H54 (cell line): ENCODE data around the gene SNX15.
A peak's percentile ranks its signal among the peaks of the same experiment; 100 is the strongest.
"Not testable (repeated sequence)": the region's sequence is repeated elsewhere in the genome, so short reads cannot be mapped to it uniquely, and the experiment has no call there.

Experiments used
- DNase-seq: peaks from one replicate; pipeline ENCODE4 v3.0.0; 2011; ENCODE audit warnings: low spot score, mixed read lengths; ENCODE audit not compliant: insufficient read length
- FAIRE-seq: peaks from 3 replicates; lab custom pipeline; 2011; peaks lifted over from hg19 to GRCh38; lab: Jason Lieb, UNC
- POLR2A ChIP-seq: IDR thresholded peaks from 2 replicates; pipeline ENCODE4 v1.6.1; 2011; ENCODE audit warnings: low read depth, mild to moderate bottlenecking, low read length

The SNX15 gene

GRCh38 chr11:65003282-65003681, 24.0 kb upstream of the SNX15 start:
- FAIRE-seq (no peak), DNase-seq (no peak)
- TF ChIP-seq POLR2A = no peak

- DNase-seq, FAIRE-seq: not testable (repeated sequence)
Measured at GRCh38 chr11:65003968-65004367, 23.3 kb upstream of the SNX15 start.

DNA sequence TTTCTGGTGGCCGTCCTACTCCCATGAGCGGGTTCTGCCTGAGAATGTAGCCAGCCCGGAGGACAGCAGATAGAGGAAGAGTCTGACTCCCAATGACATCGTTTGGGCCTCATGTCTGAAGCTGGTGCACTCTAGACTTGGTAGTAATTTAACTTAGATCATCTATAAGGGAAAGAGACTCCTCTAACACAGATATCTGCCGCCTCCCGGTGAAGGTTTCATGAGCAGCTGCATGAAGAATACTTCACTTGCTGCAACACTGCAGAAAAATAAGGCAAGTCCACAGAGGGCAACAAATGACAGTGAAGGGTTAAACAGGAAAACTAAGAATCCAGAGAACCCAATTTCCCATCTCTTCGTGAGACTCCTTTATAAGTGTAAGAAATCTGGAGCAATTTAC, 19.2 kb upstream of the SNX15 start:
- FAIRE-seq (no peak), DNase-seq (no peak)
- 0 out of 2 replicates have a peak, but pooled peaks have one; percentile 12 for TF ChIP-seq POLR2A

- no peak for TF ChIP-seq POLR2A
- DNase-seq = no peak
- no peak for FAIRE-seq
Measured at GRCh38 chr11:65008873-65009272, 18.4 kb upstream of the SNX15 start.

- FAIRE-seq (no peak), DNase-seq (peak; percentile 90)
- peak; percentile 43; the same call in 1 of the 2 replicates for TF ChIP-seq POLR2A
Measured at GRCh38 chr11:65013130-65013887, 13.9 kb upstream of the SNX15 start.

DNA sequence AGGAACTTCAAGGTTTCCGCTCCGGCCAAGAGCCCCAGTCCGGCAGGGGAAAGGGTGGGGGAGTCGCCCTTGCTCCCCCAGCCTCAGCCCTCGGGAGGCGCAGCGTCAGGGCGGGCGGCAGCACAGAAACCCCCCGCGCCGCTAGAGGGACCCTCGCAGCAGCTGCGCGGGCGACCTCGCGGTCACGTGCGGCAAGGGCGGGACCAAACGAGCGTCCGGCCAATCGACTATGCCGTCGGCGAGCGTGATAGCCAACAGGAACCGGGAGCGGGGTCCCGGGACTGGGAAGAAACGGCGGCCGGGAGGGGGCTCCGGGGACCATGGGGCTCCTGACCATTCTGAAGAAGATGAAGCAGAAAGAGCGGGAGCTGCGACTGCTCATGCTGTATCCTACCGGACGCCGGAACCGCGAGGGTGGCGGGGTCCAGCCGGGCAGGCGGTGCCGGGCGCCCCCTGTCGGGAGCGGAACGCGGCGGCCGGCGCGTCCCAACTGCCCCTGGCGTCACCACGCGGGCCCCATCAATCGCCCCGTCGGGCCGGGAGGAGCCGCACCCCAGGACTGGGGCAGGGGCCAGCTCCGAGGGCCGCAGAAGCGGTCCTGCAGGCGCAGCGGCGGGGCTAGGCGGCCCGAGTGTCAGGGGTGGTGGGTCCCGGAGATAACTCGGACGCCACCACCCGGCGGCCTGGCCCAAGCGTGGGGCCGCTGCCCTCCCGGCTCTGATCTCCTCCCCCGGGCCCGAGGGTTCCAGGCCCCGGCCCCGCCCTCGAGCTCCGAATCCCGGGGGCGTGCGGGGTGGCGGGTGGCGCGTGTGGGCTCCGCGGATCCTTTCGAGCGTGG, 13.1 kb upstream of the SNX15 start, which contains the start of gene ARL2:
Gene ARL2 (plus strand): TSS at position 273 of the 838 bp plus-strand sequence. CDS start 48 bp downstream, at position 321.
- no peak for FAIRE-seq
- DNase-seq = peak; percentile 83
- peak; percentile 25; the same call in 1 of the 2 replicates for TF ChIP-seq POLR2A

DNA sequence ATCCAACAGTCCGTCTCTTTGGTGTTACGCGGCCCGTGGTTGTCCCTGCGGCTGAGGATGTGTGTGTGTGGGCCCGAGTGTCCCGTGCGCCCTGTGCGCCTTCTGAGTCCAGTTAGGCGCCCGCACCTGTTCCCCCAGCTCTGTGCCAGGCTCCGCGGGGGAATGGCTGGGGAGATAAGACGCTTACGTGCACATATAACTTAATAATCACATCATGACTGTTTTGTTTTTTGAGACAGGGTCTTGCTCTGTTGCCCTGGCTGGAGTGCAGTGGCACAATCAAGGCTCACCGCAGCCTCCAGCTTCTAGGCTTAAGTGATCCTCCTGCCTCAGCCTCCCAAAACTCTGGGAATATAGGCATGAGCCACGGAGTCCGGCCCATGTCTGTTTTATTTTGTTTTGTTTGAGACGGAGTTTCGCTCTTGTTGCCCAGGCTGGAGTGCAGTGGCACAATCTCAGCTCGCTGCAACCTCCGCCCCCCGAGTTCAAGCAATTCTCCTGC, 12.5 kb upstream of the SNX15 start:
- FAIRE-seq = no peak
- DNase-seq = no peak
- TF ChIP-seq POLR2A = no peak

DNA sequence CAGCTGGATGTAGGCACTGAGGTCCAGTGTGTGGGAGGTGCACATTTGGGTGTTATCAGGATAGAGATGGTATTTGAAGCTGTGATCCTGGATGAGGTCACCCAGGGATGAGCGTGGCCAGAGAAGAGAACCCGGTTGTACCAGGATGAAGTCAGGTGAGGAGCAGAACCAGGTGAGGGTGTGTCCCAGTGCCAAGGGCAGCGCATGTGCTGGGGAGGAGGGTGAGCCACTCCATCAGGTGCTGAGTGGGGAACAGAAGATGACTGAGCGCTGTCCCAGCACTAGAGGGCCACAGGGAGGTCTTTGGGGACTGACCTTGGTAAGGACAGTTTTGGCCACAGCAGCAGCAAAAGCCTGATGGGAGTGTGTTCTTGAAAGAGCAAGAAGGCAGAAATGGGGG, 10.5 kb upstream of the SNX15 start:
- TF ChIP-seq POLR2A = no peak
- FAIRE-seq (no peak), DNase-seq (no peak)

GRCh38 chr11:65017937-65018336, 9.3 kb upstream of the SNX15 start:
- no peak for TF ChIP-seq POLR2A
- DNase-seq (no peak), FAIRE-seq (no peak)

GRCh38 chr11:65019824-65020223, 7.4 kb upstream of the SNX15 start:
- TF ChIP-seq POLR2A = no peak
- FAIRE-seq (no peak), DNase-seq (no peak)

DNA sequence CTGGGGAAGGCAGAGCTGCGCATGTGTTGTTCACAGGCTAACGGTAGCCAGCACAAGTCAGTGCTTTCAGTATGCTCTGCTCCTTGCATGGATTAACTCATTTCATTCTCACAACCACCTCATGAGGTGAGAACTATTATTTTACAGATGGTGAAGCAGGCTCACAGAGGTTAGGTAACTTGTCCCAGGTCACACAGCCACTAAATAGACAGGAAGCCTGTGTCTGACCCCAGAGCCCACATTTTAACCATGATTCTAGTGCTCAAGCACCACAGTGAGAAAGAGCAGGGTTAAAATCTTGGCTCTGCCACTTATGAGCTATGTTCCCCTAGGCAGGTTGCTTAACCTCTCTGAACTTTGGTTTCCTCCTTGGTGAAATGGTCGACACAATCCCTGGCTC, 6.2 kb upstream of the SNX15 start:
- DNase-seq (no peak), FAIRE-seq (no peak)
- no peak for TF ChIP-seq POLR2A

GRCh38 chr11:65021509-65021908, 5.7 kb upstream of the SNX15 start:
- FAIRE-seq = no peak
- DNase-seq = no peak
- TF ChIP-seq POLR2A = no peak

DNA sequence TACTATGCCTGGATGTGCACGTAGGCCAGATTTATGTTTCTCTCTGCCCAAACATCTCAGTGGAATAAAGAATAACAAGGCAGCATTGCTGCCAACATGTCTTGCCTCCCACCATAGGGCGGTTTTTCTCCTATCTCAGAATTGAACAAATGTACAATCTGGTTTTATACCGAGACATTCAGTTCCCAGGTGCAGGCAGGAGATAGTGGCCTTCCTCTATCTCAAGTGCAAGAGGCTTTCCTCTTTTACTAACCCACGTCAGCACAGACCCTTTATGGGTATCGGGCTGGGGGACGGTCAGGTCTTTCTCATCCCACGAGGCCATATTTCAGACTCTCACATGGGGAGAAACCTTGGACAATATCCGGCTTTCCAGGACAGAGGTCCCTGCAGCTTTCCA, 3.7 kb upstream of the SNX15 start:
- not testable (repeated sequence) for DNase-seq, FAIRE-seq

- DNase-seq = no peak
- no peak for FAIRE-seq
- TF ChIP-seq POLR2A = no peak
Measured at GRCh38 chr11:65026810-65027209, 429 bp upstream of the SNX15 start.

DNA sequence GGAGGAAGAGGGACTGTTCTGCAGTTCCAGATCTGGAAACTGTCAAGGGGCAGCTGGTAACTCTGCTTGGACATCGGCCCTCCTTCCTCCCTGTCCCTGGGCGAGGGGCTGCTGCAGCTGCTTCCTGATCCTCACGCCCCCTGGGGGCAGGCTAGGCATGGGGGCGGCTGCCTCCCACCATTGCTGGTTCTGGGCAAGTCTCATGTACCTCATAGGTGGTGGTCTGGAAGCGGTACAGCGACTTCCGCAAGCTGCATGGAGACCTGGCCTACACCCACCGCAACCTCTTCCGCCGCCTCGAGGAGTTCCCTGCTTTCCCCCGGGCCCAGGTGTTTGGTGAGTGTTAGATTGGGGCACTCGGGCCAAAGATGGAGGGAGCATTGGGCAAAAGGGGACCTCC, 5.0 kb downstream of the SNX15 start:
- no peak for TF ChIP-seq POLR2A
- no peak for FAIRE-seq

More for the DNA sequence above, 5.0 kb downstream of the SNX15 start:
- DNase-seq = no peak
